A549 (cell line): ENCODE data around the gene GLIPR2. TPM values are rescaled to one million over a fixed set of nuclear protein-coding genes. Genes with fewer than 3 reads are reported as not detected.

Source experiments
- ATAC-seq, 2 experiments: fragments of 200-7000 bp in 1 of 2; fragments of >200 bp in 1 of 2; cut with Nextera tagmentation in 1 of 2; cut with Tn5 transposase in 1 of 2; 3 replicates each; pipeline versions ENCODE4 v1.8.0 to v1.9.1; 2018 to 2020; ENCODE audit warnings: mild to moderate bottlenecking in 1 of 2, moderate library complexity in 1 of 2
- CTCF ChIA-PET: fragments of 300-600 bp; sonication (Branson Sonifier 250); formaldehyde crosslinking; extraction: SDS; loops from one replicate; lab custom pipeline; 2021; ENCODE audit warnings: antibody characterized with exemption, inconsistent platforms; lab: Yijun Ruan, JAX
- POLR2A ChIA-PET: fragments of 350-600 bp; formaldehyde crosslinking; extraction: SDS; loops from one replicate; lab custom pipeline; 2021; ENCODE audit warnings: antibody characterized with exemption, inconsistent platforms; lab: Yijun Ruan, JAX
- DNase-seq, 2 experiments: peaks; one replicate each; pipeline versions ENCODE4 v3.0.0 to v3.0.0-alpha.2; 2011 to 2016; ENCODE audit warnings: low read depth in 1 of 2, low spot score in 1 of 2
- FAIRE-seq: peaks from 2 replicates; lab custom pipeline; 2011; peaks lifted over from hg19 to GRCh38; lab: Jason Lieb, UNC
- H3K27ac ChIP-seq, 2 experiments: fragments of >200 bp; sonication (Bioruptor Twin); formaldehyde crosslinking; 3 replicates each; pipeline ENCODE4 v1.5.1; 2016 to 2017
- H3K4me1 ChIP-seq: fragments of >200 bp; sonication (Bioruptor Twin); formaldehyde crosslinking; 3 replicates; pipeline ENCODE4 v1.6.1; 2016
- H3K4me2 ChIP-seq: fragments of >200 bp; sonication (Bioruptor Twin); formaldehyde crosslinking; 3 replicates; pipeline ENCODE4 v1.6.1; 2016
- H3K4me3 ChIP-seq: fragments of >200 bp; sonication (Bioruptor Twin); formaldehyde crosslinking; 3 replicates; pipeline ENCODE4 v1.5.1; 2016
- H3K9me3 ChIP-seq: fragments of >200 bp; sonication (Bioruptor Twin); formaldehyde crosslinking; 3 replicates; pipeline ENCODE4 v1.6.1; 2016
- EHMT2 ChIP-seq: fragments of 200-600 bp; sonication (generic); IDR thresholded peaks from 2 replicates; pipeline ENCODE4 v1.6.1; 2016; ENCODE audit warnings: antibody characterized with exemption, low read depth, mild to moderate bottlenecking, moderate library complexity
- EP300 ChIP-seq, 2 experiments: fragments of >200 bp; sonication (Bioruptor Twin); formaldehyde crosslinking; IDR thresholded peaks; 2 replicates in 1 of 2; 3 replicates in 1 of 2; pipeline ENCODE4 v1.6.1; 2016 to 2017
- ESRRA ChIP-seq: fragments of 150-350 bp; IDR thresholded peaks from 2 replicates; pipeline ENCODE4 v1.6.1; 2014; ENCODE audit warnings: mild to moderate bottlenecking, low read length, borderline replicate concordance
- FOSB ChIP-seq: fragments of 250-450 bp; sonication (Bioruptor Pico); IDR thresholded peaks from 2 replicates; pipeline ENCODE4 v1.5.0; 2020; ENCODE audit warnings: mild to moderate bottlenecking, moderate library complexity
- GATA3 ChIP-seq: IDR thresholded peaks from 2 replicates; pipeline ENCODE4 v1.6.1; 2012; ENCODE audit warnings: borderline replicate concordance
- HDAC2 ChIP-seq: fragments of 200-600 bp; sonication (generic); IDR thresholded peaks from 2 replicates; pipeline ENCODE4 v1.6.1; 2016
- HEYL ChIP-seq: fragments of 250-450 bp; sonication (Bioruptor Pico); IDR thresholded peaks from 2 replicates; pipeline ENCODE4 v1.8.0; 2021; ENCODE audit warnings: mild to moderate bottlenecking, moderate library complexity
- KDM5A ChIP-seq: fragments of 200-600 bp; sonication (generic); IDR thresholded peaks from 2 replicates; pipeline ENCODE4 v1.6.1; 2016; ENCODE audit warnings: antibody characterized with exemption, mild to moderate bottlenecking
- MAFK ChIP-seq: fragments of 450-650 bp; IDR thresholded peaks from 2 replicates; pipeline ENCODE4 v1.6.1; 2014; ENCODE audit not compliant: partially characterized antibody
- NFE2L2 ChIP-seq: fragments of 150-350 bp; conservative IDR thresholded peaks from 2 replicates; pipeline ENCODE4 v1.6.1; 2014; ENCODE audit warnings: low read length
- NPAS2 ChIP-seq: fragments of 250-450 bp; sonication (Bioruptor Pico); IDR thresholded peaks from 2 replicates; pipeline ENCODE4 v1.8.0; 2022; ENCODE audit warnings: mild to moderate bottlenecking, moderate library complexity, borderline replicate concordance
- PHF8 ChIP-seq: fragments of 200-600 bp; sonication (generic); IDR thresholded peaks from 2 replicates; pipeline ENCODE4 v1.6.1; 2016; ENCODE audit warnings: low read depth, mild to moderate bottlenecking, antibody characterized with exemption, moderate library complexity, borderline replicate concordance
- RAD21 ChIP-seq, 2 experiments: fragments of >200 bp in 1 of 2; sonication (Bioruptor Twin) in 1 of 2; formaldehyde crosslinking in 1 of 2; IDR thresholded peaks in 1 of 2; conservative IDR thresholded peaks in 1 of 2; 2 replicates in 1 of 2; 3 replicates in 1 of 2; pipeline ENCODE4 v1.6.1; 2012 to 2018; ENCODE audit warnings: inconsistent platforms in 1 of 2
- RARB ChIP-seq: fragments of 250-450 bp; sonication (Bioruptor Pico); IDR thresholded peaks from 2 replicates; pipeline ENCODE4 v1.8.0; 2021; ENCODE audit warnings: mild to moderate bottlenecking, moderate library complexity
- TFCP2L1 ChIP-seq: fragments of 250-450 bp; sonication (Bioruptor Pico); IDR thresholded peaks from 2 replicates; pipeline ENCODE4 v1.5.0; 2021; ENCODE audit warnings: mild to moderate bottlenecking
- TP53 ChIP-seq: fragments of 250-450 bp; sonication (Bioruptor Pico); IDR thresholded peaks from 2 replicates; pipeline ENCODE4 v1.5.0; 2021; ENCODE audit warnings: mild to moderate bottlenecking, moderate library complexity
- ZFP36 ChIP-seq: fragments of 450-650 bp; IDR thresholded peaks from 2 replicates; pipeline ENCODE4 v1.6.1; 2014; ENCODE audit warnings: borderline replicate concordance; ENCODE audit not compliant: partially characterized antibody
- WGBS: methylation state at CpG from one replicate; pipeline ENCODE4 v1.1.6; 2017; ENCODE audit errors: missing lambda C conversion rate; 5-methylcytosine and 5-hydroxymethylcytosine counted together
- polyA plus RNA-seq, 4 experiments: library from polyadenylated mRNA; depleted of rRNA in 3 of 4; stranded (reverse); fragments of >200 nt; fragmentation: RNase III in 1 of 4; extraction: RNeasy Plus Mini Kit Qiagen cat#74134 plus additional on column Dnase treatment in 1 of 4; gene quantifications; 2 replicates in 3 of 4; 3 replicates in 1 of 4; pipeline ENCODE4 v1.2.3, GENCODE V29; 2011 to 2017
- TF ChIP-seq, protein P1 (sequence below): fragments of 250-450 bp; sonication (Bioruptor Pico); IDR thresholded peaks from 2 replicates; pipeline ENCODE4 v1.5.0; 2021; ENCODE audit warnings: mild to moderate bottlenecking, moderate library complexity, borderline replicate concordance
- TF ChIP-seq, protein P2 (sequence below): fragments of >200 bp; sonication (Bioruptor Twin); formaldehyde crosslinking; IDR thresholded peaks from 2 replicates; pipeline ENCODE4 v1.6.1; 2016
- TF ChIP-seq, protein P3 (sequence below): fragments of >200 bp; sonication (Bioruptor Twin); formaldehyde crosslinking; IDR thresholded peaks from 3 replicates; pipeline ENCODE4 v1.5.1; 2016
- TF ChIP-seq, protein P4 (sequence below): fragments of >200 bp; sonication (Bioruptor Twin); formaldehyde crosslinking; IDR thresholded peaks from 3 replicates; pipeline ENCODE4 v1.6.1; 2016
- TF ChIP-seq, protein P5 (sequence below): fragments of 450-650 bp; IDR thresholded peaks from 2 replicates; pipeline ENCODE4 v1.6.1; 2014; ENCODE audit warnings: antibody characterized with exemption

The GLIPR2 gene
- polyA plus RNA-seq, 2 of the 4 experiments (the other 2 are of a cell fraction), result 9.0 to 16.0 TPM

DNA sequence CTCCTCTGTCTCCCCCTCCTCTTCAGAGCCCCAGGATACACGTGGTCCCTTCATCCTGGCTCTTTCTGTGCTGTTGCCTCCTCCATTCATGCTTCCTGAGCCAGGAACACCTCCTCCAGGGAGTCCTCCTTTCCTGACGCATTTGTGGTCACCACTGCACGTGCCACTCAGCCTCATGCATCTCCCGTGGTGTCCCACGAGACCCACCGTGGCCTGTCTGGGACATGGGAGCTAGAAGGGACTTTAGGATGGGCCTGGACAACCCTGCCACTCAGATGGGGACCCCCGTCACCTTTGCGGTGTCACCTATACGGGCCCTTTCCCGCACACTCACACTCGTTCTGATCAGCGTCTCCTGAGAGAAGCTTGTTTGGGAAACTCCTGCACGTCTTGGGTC is 6.7 kb downstream of the GLIPR2 start:
- no peak for FAIRE-seq
- H3K27ac ChIP-seq, result 0 out of 6 replicates have a peak overlapping the region, but pooled peaks of 1 of the 2 experiments have one; percentile 43
- peaks cover 12% of the 10 kb centered on the region; the same call in 2 of the 3 replicates for H3K9me3 ChIP-seq
- no peak for DNase-seq
- no peak for ATAC-seq
- no peak overlapping the region for H3K4me2 ChIP-seq
- no peak overlapping the region for H3K4me3 ChIP-seq
- H3K4me1 ChIP-seq, result peaks cover 13% of the 10 kb centered on the region
- WGBS, result 79% methylated on average over 13 of the region's 13 CpGs
- POLR2A ChIA-PET, result no interaction called here
- peak; percentile 53 for TF ChIP-seq ZFP36
- TF ChIP-seq EHMT2, result no peak
- TF ChIP-seq, all 56 proteins: peak for 1
- CTCF ChIA-PET, result interaction anchor here (1.0 to 9.9 kb wide), 9 partner anchors 19 to 197 kb away, joined by 3 to 176 read pairs (median 4); partner anchors contain the start of genes CCIN and CLTA

DNA sequence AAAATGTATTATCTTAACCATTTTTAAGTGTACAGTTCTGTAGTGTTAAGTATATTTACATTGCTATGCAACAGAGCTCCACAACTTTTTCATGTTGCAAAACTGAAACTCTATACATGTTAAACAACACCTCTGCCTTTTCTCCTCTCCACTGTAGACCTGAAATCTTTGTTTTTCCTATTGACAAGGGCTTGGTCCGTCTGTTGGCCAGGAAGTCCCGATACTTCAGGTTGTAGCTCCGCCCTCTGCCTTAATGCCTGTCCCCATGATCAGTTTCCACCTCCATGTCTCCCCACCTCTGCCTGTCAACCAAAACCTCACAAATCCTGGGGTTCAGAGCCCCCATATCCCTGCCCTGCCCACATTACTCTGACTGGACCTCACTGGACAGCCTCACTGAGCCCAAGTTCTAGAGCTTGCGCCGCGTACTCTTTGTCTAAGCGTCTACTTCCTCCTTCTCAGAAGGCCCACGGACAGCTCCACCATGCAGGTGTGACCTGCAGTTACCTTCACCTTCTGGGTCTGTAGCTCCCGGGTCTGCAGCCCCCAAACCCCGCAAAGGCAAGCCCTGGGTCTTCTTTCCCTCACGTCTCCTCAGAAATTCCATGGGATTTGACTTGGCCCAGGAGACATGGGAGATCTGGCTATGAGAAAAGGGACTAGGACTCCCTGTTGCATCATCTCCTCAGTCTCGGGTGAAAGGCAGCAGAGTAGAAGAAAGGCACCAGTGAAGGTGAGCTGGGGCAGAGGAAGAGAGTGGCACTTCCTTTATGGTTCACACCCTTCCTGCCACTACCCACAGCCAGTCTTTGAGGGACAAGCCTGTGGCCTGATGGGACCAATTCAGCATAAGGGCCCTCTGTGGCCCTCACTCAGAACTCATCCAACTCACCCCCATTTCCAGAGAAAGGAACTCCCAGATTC is 8.0 kb downstream of the GLIPR2 start:
- no peak for FAIRE-seq
- TF ChIP-seq RAD21 (conservative IDR thresholded peaks at IDR 0.05 in 1 of 2, IDR thresholded peaks at IDR 0.05 in 1 of 2), result no peak
- no peak for TF ChIP-seq HEYL (CRISPR knock-in tag)
- TF ChIP-seq, protein P1, sequence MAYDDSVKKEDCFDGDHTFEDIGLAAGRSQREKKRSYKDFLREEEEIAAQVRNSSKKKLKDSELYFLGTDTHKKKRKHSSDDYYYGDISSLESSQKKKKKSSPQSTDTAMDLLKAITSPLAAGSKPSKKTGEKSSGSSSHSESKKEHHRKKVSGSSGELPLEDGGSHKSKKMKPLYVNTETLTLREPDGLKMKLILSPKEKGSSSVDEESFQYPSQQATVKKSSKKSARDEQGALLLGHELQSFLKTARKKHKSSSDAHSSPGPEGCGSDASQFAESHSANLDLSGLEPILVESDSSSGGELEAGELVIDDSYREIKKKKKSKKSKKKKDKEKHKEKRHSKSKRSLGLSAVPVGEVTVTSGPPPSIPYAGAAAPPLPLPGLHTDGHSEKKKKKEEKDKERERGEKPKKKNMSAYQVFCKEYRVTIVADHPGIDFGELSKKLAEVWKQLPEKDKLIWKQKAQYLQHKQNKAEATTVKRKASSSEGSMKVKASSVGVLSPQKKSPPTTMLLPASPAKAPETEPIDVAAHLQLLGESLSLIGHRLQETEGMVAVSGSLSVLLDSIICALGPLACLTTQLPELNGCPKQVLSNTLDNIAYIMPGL (CRISPR knock-in tag), result no peak
- TF ChIP-seq, protein P2, sequence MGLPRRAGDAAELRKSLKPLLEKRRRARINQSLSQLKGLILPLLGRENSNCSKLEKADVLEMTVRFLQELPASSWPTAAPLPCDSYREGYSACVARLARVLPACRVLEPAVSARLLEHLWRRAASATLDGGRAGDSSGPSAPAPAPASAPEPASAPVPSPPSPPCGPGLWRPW, result no peak
- no peak for TF ChIP-seq EP300 (IDR thresholded peaks at IDR 0.05)
- TF ChIP-seq PHF8, result no peak
- TF ChIP-seq TP53, result no peak
- no peak for TF ChIP-seq EHMT2
- TF ChIP-seq, protein P3, sequence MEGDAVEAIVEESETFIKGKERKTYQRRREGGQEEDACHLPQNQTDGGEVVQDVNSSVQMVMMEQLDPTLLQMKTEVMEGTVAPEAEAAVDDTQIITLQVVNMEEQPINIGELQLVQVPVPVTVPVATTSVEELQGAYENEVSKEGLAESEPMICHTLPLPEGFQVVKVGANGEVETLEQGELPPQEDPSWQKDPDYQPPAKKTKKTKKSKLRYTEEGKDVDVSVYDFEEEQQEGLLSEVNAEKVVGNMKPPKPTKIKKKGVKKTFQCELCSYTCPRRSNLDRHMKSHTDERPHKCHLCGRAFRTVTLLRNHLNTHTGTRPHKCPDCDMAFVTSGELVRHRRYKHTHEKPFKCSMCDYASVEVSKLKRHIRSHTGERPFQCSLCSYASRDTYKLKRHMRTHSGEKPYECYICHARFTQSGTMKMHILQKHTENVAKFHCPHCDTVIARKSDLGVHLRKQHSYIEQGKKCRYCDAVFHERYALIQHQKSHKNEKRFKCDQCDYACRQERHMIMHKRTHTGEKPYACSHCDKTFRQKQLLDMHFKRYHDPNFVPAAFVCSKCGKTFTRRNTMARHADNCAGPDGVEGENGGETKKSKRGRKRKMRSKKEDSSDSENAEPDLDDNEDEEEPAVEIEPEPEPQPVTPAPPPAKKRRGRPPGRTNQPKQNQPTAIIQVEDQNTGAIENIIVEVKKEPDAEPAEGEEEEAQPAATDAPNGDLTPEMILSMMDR, result no peak
- no peak for TF ChIP-seq NFE2L2
- TF ChIP-seq KDM5A, result no peak
- no peak for TF ChIP-seq ESRRA
- no peak for TF ChIP-seq FOSB (CRISPR knock-in tag)
- H3K4me2 ChIP-seq, result no peak overlapping the region
- no peak overlapping the region for H3K4me3 ChIP-seq
- peaks cover 26% of the 10 kb centered on the region for H3K4me1 ChIP-seq
- no peak overlapping the region for H3K27ac ChIP-seq
- no peak for DNase-seq
- no peak for ATAC-seq
- H3K9me3 ChIP-seq, result peaks cover 12% of the 10 kb centered on the region; the same call in 2 of the 3 replicates
- POLR2A ChIA-PET, result interaction anchor here (0.7 kb wide), 1 partner anchor 46 kb away, joined by 4 read pairs; the partner anchor contains the start of gene CLTA
- CTCF ChIA-PET, result interaction anchor here (0.9 to 9.9 kb wide), 8 partner anchors 20 to 199 kb away, joined by 3 to 176 read pairs (median 4); partner anchors contain the start of genes CCIN and CLTA
- 81% methylated on average over 12 of the region's 12 CpGs for WGBS

DNA sequence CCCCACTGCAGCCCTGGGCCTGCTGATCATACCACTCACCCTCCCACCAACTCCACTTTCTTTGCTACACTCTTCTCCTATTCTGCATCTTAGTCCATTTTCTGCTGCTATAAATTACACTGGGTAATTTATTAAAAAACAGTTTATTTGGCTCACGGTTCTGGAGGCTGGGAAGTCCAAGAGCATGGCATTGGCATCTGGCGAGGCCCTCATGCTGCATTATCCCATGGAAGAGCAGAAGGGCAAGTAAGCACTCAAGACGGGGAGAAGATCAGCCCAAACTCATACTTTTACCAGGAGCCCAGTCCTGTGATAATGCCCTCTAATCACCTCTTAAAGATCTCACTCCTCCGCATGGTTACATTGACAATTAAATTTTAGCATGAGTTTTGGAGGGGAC is 9.4 kb downstream of the GLIPR2 start:
- no peak for FAIRE-seq
- POLR2A ChIA-PET, result no interaction called here
- TF ChIP-seq, protein P4, sequence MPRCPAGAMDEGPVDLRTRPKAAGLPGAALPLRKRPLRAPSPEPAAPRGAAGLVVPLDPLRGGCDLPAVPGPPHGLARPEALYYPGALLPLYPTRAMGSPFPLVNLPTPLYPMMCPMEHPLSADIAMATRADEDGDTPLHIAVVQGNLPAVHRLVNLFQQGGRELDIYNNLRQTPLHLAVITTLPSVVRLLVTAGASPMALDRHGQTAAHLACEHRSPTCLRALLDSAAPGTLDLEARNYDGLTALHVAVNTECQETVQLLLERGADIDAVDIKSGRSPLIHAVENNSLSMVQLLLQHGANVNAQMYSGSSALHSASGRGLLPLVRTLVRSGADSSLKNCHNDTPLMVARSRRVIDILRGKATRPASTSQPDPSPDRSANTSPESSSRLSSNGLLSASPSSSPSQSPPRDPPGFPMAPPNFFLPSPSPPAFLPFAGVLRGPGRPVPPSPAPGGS, result no peak
- TF ChIP-seq, protein P5, sequence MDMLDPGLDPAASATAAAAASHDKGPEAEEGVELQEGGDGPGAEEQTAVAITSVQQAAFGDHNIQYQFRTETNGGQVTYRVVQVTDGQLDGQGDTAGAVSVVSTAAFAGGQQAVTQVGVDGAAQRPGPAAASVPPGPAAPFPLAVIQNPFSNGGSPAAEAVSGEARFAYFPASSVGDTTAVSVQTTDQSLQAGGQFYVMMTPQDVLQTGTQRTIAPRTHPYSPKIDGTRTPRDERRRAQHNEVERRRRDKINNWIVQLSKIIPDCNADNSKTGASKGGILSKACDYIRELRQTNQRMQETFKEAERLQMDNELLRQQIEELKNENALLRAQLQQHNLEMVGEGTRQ, result no peak
- TF ChIP-seq NPAS2 (CRISPR knock-in tag) (no peak), TFCP2L1 (no peak), RARB (CRISPR knock-in tag) (no peak), MAFK (no peak), GATA3 (no peak), FOSB (CRISPR knock-in tag) (no peak), EHMT2 (no peak), HDAC2 (no peak)

More for the DNA sequence above, 9.4 kb downstream of the GLIPR2 start:
- Histone ChIP-seq H3K27ac (no peak overlapping the region), H3K4me1 (peaks cover 32% of the 10 kb centered on the region), H3K4me2 (no peak overlapping the region), H3K9me3 (peaks cover 12% of the 10 kb centered on the region; the same call in 2 of the 3 replicates), H3K4me3 (no peak overlapping the region)
- ATAC-seq (no peak), DNase-seq (no peak)
- CTCF ChIA-PET, result interaction anchor here (0.9 to 3.7 kb wide), 3 partner anchors 9 to 43 kb away, joined by 3 to 36 read pairs (median 3); partner anchors contain the start of gene GLIPR2
- WGBS, result 72% methylated on average over 4 of the region's 4 CpGs
